Activated T-helper 17 cell treated with anti-CD3 and anti-CD28 coated beads, Interleukin-2, amount 50 U/mL, for 72 hours (primary cell): ENCODE measurements around the gene LSM11. TPM values are rescaled to one million over a fixed set of nuclear protein-coding genes. Genes with fewer than 3 reads are reported as not detected.
"Not testable (repeated sequence)": the region's sequence is repeated elsewhere in the genome, so short reads cannot be mapped to it uniquely, and the experiment has no call there.

Experiments used
- ATAC-seq: fragments of 150-1000 bp; cut with Tn5 transposase; replicated peaks from 2 replicates; pipeline ENCODE4 v1.10.0; 2021; ENCODE audit warnings: mild to moderate bottlenecking, moderate library complexity
- H3K27ac Mint-ChIP-seq: one replicate; pipeline ENCODE4 v1.8.0; 2022; ENCODE audit warnings: mixed read lengths
- H3K27me3 Mint-ChIP-seq: one replicate; pipeline ENCODE4 v1.8.0; 2022; ENCODE audit warnings: mixed read lengths
- H3K36me3 Mint-ChIP-seq: one replicate; pipeline ENCODE4 v1.8.0; 2022; ENCODE audit warnings: low read depth, mild to moderate bottlenecking, mixed read lengths
- H3K4me1 Mint-ChIP-seq: one replicate; pipeline ENCODE4 v1.8.0; 2022; ENCODE audit warnings: mixed read lengths
- H3K4me3 Mint-ChIP-seq: one replicate; pipeline ENCODE4 v1.8.0; 2022; ENCODE audit warnings: mild to moderate bottlenecking, mixed read lengths
- H3K9me3 Mint-ChIP-seq: one replicate; pipeline ENCODE4 v1.8.0; 2022; ENCODE audit warnings: mixed read lengths
- total RNA-seq, 2 donors: library from RNA; stranded (reverse); gene quantifications; one replicate each; pipeline ENCODE4 v1.2.3, GENCODE V29; 2022

The LSM11 gene
- 1 to 10 TPM; 7.6 to 8.4 TPM for total RNA-seq

DNA sequence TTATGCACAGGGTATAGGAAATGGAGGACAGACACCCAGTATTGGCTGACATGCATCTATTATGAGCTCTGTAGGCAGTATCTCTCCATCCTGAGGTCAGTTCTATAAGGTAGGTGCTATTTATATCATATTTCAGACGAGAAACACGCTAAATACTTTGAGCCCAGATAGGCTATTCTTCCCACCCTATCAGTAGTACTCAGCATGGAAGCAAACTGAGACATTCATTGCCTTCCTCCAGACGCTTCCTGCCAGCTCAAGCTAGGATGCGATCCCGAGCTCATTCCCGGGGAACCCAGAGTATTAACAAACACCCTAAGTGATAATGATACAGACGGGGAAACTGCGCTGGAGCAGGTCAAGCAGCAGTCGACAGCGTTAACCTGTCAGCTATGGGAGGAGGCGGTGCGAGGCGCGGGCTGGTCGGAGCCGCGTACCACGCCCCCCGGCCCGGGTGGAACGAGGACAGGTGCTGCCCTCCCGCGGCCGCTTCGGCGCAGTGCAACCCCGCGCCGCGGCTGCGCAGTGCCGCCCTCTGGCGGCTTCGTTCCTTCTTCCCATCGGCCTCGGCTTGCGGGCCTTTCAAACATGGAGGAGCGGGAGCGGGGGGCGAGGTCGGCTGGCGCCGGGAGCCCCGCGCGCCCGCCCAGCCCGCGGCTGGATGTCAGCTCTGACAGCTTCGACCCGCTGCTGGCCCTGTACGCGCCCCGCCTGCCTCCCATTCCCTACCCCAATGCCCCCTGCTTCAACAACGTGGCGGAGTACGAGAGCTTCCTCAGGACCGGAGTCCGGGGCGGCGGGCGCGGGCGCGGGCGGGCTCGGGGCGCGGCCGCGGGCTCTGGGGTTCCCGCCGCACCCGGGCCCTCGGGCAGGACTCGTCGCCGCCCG is at the start of gene LSM11:
TSS of gene LSM11 (plus strand) at position 550 of the 888 bp plus-strand sequence. CDS start at position 589, 39 bp downstream.
- Mint-ChIP-seq H3K27ac (peak within 1 kb of the TSS; percentile 86), H3K27me3 (no peaks in the 10 kb centered on the region), H3K4me3 (peak within 1 kb of the TSS; percentile 93), H3K9me3 (no peaks in the 10 kb centered on the region), H3K36me3 (peaks cover 22% of the 10 kb centered on the region), H3K4me1 (peaks cover 27% of the 10 kb centered on the region)
- ATAC-seq: peak; percentile 94

DNA sequence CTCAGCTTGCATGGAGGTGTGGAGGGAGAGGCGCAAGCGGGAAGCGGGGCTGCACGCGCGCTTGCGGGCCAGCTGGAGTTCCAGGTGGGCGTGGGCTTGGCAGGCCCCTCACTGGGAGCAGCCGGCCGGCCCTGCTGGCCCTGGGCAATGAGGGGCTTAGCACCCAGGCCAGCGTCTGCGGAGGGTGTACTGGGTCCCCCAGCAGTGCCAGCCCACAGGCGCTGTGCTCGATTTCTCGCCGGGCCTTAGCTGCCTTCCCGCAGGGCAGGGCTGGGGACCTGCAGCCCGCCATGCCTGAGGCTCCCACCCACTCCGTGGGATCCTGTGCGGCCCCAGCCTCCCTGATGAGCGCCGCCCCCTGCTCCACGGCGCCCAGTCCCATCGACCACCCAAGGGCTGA is 49.7 kb upstream of the LSM11 start:
- not testable (repeated sequence) for H3K4me1 Mint-ChIP-seq, H3K36me3 Mint-ChIP-seq, H3K4me3 Mint-ChIP-seq, H3K9me3 Mint-ChIP-seq, H3K27me3 Mint-ChIP-seq, H3K27ac Mint-ChIP-seq, ATAC-seq

GRCh38 chr5:157696154-157696553 is 47.4 kb upstream of the LSM11 start:
- not testable (repeated sequence) for H3K27ac Mint-ChIP-seq, H3K9me3 Mint-ChIP-seq, H3K36me3 Mint-ChIP-seq, H3K27me3 Mint-ChIP-seq, ATAC-seq, H3K4me3 Mint-ChIP-seq, H3K4me1 Mint-ChIP-seq

GRCh38 chr5:157698674-157699073 is 44.8 kb upstream of the LSM11 start:
- not testable (repeated sequence) for H3K4me1 Mint-ChIP-seq, H3K4me3 Mint-ChIP-seq, H3K27me3 Mint-ChIP-seq, H3K27ac Mint-ChIP-seq, ATAC-seq, H3K9me3 Mint-ChIP-seq, H3K36me3 Mint-ChIP-seq

DNA sequence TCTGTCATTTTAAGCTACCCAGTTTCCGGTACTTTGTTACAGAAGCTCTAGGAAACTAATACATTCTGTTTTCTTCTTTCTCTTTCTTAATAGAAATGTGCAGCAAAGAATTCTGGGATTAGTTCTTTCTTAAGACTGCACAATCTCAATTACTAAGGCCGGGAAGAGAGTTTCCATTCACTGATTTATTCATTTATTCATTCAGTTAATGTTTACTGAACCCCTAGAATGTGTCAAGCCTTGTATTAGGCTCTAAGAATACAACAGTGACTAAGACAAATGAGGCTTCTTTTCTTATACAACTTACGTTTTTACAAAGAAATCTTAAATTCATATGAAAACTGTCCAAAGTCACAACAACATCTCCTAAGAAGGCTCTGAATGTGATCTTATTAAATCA is 39.8 kb upstream of the LSM11 start:
- Mint-ChIP-seq H3K9me3 (no peaks in the 10 kb centered on the region), H3K27ac (no peak overlapping the region), H3K4me3 (no peak overlapping the region), H3K27me3 (no peaks in the 10 kb centered on the region), H3K4me1 (no peaks in the 10 kb centered on the region), H3K36me3 (no peaks in the 10 kb centered on the region)
- ATAC-seq: no peak

DNA sequence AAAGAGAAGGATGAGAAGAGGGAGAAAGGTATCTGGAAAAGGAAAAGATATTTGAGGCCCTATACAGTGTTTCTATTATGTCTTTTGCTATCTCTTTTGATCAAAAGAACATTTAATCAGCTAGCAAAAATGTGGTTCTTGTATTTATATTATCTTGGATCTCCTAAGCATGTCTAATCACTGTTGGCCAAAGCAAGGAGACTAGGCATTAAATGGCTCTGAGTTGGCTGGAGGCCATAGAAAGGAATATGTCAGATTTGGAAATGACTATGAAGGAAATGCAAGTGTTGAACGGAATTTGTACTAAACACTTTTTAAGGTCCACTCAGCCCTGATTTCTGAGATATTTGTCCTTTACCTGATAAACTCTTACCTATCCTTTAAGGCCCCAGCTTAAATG is 34.6 kb upstream of the LSM11 start:
- ATAC-seq: no peak
- H3K4me3 Mint-ChIP-seq: no peak overlapping the region
- no peak overlapping the region for H3K27ac Mint-ChIP-seq
- H3K27me3 Mint-ChIP-seq: no peaks in the 10 kb centered on the region
- H3K9me3 Mint-ChIP-seq: no peaks in the 10 kb centered on the region
- H3K4me1 Mint-ChIP-seq: peaks cover 13% of the 10 kb centered on the region
- no peaks in the 10 kb centered on the region for H3K36me3 Mint-ChIP-seq

- Mint-ChIP-seq H3K4me3 (no peak overlapping the region), H3K36me3 (no peaks in the 10 kb centered on the region), H3K27ac (no peak overlapping the region), H3K4me1 (peaks cover 13% of the 10 kb centered on the region), H3K9me3 (no peaks in the 10 kb centered on the region), H3K27me3 (no peaks in the 10 kb centered on the region)
- ATAC-seq: no peak
Measured at GRCh38 chr5:157709346-157709745, 34.2 kb upstream of the LSM11 start.

DNA sequence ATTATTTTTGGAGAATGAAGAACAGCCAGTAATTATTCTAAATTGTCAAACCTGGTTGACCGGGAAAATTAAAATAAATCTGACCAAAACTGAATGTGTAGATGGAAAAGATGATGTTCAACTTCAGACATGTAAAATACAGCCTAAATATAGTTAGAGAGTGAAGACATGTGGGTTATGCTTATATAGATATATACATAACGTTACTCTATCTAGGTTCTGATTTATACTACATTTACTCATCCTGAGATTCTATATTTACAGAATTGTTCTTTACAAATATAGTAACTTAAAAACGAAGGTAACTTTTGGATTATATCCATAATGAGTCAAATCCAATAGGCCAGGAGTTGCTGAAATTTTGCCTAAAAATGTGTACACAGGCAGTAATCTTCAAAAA is 33.1 kb upstream of the LSM11 start:
- H3K9me3 Mint-ChIP-seq: no peaks in the 10 kb centered on the region
- peak; percentile 68 for ATAC-seq
- no peaks in the 10 kb centered on the region for H3K27me3 Mint-ChIP-seq
- H3K4me3 Mint-ChIP-seq: no peak overlapping the region
- H3K4me1 Mint-ChIP-seq: peaks cover 13% of the 10 kb centered on the region
- no peak overlapping the region for H3K27ac Mint-ChIP-seq
- no peaks in the 10 kb centered on the region for H3K36me3 Mint-ChIP-seq

DNA sequence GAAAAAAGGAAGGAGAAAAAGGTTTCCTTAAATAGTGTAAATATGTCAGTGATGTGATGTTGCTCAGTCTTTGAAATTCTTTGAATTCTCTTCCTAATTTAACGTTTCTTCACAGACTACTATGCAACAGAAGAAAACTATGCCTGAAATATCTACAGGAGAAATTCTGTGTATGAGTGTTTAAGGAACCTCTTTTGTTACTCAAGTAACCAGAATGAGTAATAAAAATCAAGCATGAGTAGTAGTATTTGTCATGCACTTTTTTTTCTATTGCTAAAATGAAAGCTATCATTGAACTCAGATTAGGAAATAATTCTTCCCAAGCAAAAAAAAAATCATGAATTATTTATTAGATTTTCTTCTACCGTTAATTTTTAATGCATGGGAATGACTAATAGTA is 32.6 kb upstream of the LSM11 start:
- peak; percentile 92 for ATAC-seq
- no peak overlapping the region for H3K27ac Mint-ChIP-seq
- H3K4me3 Mint-ChIP-seq: no peak overlapping the region

GRCh38 chr5:157713830-157714595 is 29.5 kb upstream of the LSM11 start:
- H3K27me3 Mint-ChIP-seq: no peaks in the 10 kb centered on the region
- H3K9me3 Mint-ChIP-seq: no peaks in the 10 kb centered on the region
- no peak overlapping the region for H3K27ac Mint-ChIP-seq
- peaks cover 22% of the 10 kb centered on the region for H3K4me1 Mint-ChIP-seq
- ATAC-seq: no peak
- H3K36me3 Mint-ChIP-seq: no peaks in the 10 kb centered on the region
- H3K4me3 Mint-ChIP-seq: no peak overlapping the region

More for the DNA sequence above, 32.6 kb upstream of the LSM11 start:
- no peaks in the 10 kb centered on the region for H3K36me3 Mint-ChIP-seq
- no peaks in the 10 kb centered on the region for H3K9me3 Mint-ChIP-seq
- peaks cover 13% of the 10 kb centered on the region for H3K4me1 Mint-ChIP-seq
- no peaks in the 10 kb centered on the region for H3K27me3 Mint-ChIP-seq

GRCh38 chr5:157714596-157714864 is 29.0 kb upstream of the LSM11 start:
- no peaks in the 10 kb centered on the region for H3K36me3 Mint-ChIP-seq
- H3K4me3 Mint-ChIP-seq: no peak overlapping the region

GRCh38 chr5:157718519-157718918 is 25.0 kb upstream of the LSM11 start:
- Mint-ChIP-seq H3K4me1 (peaks cover 9% of the 10 kb centered on the region), H3K27ac (peak overlapping the region; percentile 76)

More at GRCh38 chr5:157714596-157714864, 29.0 kb upstream of the LSM11 start:
- Mint-ChIP-seq H3K9me3 (no peaks in the 10 kb centered on the region), H3K27ac (no peak overlapping the region), H3K27me3 (no peaks in the 10 kb centered on the region), H3K4me1 (peaks cover 22% of the 10 kb centered on the region)
- ATAC-seq: no peak

DNA sequence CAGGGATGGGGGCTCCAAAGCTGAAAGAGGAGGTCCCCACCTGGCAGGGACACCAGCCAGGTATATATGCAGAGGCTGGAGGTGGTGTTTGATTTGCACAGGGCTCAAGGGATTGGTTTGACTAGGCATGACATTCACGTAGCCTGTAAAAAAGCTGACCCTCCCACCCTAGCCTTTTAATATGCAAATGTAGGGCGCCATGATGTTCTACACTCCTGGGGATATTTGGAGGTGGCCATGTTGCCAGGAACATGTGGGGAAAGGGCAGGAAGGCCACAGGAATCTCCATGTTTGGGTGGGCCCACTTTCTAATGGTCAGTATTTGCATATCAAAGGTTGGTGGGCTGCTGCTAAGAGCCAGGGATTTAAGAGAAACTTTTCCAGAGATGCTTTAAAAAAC is 24.3 kb upstream of the LSM11 start:
- Mint-ChIP-seq H3K27me3 (no peaks in the 10 kb centered on the region), H3K4me3 (no peak overlapping the region), H3K36me3 (no peaks in the 10 kb centered on the region), H3K9me3 (no peaks in the 10 kb centered on the region), H3K27ac (no peak overlapping the region), H3K4me1 (peaks cover 9% of the 10 kb centered on the region)
- no peak for ATAC-seq

More at GRCh38 chr5:157718519-157718918, 25.0 kb upstream of the LSM11 start:
- Mint-ChIP-seq H3K27me3 (no peaks in the 10 kb centered on the region), H3K9me3 (no peaks in the 10 kb centered on the region), H3K4me3 (peak overlapping the region; percentile 41), H3K36me3 (no peaks in the 10 kb centered on the region)
- ATAC-seq: peak; percentile 82

DNA sequence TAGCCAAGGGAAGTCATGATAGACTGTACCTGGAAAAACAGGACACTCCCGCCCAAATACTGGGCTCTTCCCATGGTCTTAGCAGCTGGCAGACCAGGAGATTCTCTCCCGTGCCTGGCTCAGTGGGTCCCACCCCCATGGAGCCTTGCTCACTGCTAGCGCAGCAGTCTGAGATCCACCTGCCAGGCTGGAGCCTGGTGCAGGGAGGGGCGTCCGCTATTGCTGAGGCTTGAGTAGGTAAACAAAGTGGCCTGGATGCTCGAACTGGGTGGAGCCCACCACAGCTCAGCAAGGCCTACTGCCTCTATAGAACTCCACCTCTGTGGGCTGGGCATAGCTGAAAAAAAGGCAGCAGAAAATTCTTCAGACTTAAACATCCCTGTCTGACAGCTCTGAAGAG is 22.4 kb upstream of the LSM11 start:
- Mint-ChIP-seq H3K4me3 (no peak overlapping the region), H3K36me3 (no peaks in the 10 kb centered on the region), H3K4me1 (peaks cover 19% of the 10 kb centered on the region), H3K9me3 (peaks cover 4% of the 10 kb centered on the region), H3K27me3 (no peaks in the 10 kb centered on the region), H3K27ac (no peak overlapping the region)
- no peak for ATAC-seq

DNA sequence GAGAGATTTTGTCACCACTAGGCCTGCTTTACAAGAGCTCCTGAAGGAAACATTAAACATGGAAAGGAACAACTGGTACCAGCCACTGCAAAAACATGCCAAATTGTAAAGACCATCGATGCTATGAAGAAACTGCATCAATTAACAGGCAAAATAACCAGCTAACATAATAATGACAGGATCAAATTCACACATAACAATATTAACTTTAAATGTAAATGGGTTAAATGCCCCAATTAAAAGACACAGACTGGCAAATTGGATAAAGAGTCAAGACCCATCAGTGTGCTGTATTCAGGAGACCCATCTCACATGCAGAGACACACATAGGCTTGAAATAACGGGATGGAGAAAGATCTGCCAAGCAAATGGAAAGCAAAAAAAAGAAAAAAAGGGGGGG is 20.6 kb upstream of the LSM11 start:
- H3K9me3 Mint-ChIP-seq, H3K27me3 Mint-ChIP-seq, H3K27ac Mint-ChIP-seq, ATAC-seq, H3K36me3 Mint-ChIP-seq, H3K4me3 Mint-ChIP-seq: not testable (repeated sequence)
- peaks cover 20% of the 10 kb centered on the region for H3K4me1 Mint-ChIP-seq
